Measurements from ENCODE around the gene NDUFS7. TPM values are rescaled to one million over a fixed set of nuclear protein-coding genes. Genes with fewer than 3 reads are reported as not detected.

The NDUFS7 gene
- total and polyA plus RNA-seq, 2 donors (not counting 3 experiments of a cell fraction or from before 2014, with no cell fraction given) = 101 to 224 TPM

- no peak overlapping the region for H2AFZ ChIP-seq (ENCODE audit: low read depth, low read length)
- FAIRE-seq (peak; percentile 42), DNase-seq (ENCODE audit: low read depth, low spot score) (peak; percentile 35)
- peaks cover 31% of the 10 kb centered on the region for H3K4me1 ChIP-seq (ENCODE audit: control insufficient read depth, extremely low read depth, insufficient read depth, low read length)
- TF ChIP-seq MYC (IDR thresholded peaks at IDR 0.05; ENCODE audit: low read depth, low read length) (no peak), EZH2 (IDR thresholded peaks at IDR 0.05; ENCODE audit: borderline replicate concordance, low read depth, low read length, severe bottlenecking) (no peak), POLR2A (IDR thresholded peaks at IDR 0.05; ENCODE audit: low read depth, low read length) (no peak), MAX (IDR thresholded peaks at IDR 0.05; ENCODE audit: insufficient read depth, insufficient read length) (no peak), CTCF (IDR thresholded peaks at IDR 0.05; ENCODE audit: extremely low read depth in 1 of 2, insufficient read depth in 1 of 2, low read depth in 1 of 2, low read length in 2 of 2) (no peak), FOS (IDR thresholded peaks at IDR 0.05; ENCODE audit: borderline replicate concordance, insufficient read depth, low read length) (no peak), POLR2AphosphoS5 (IDR thresholded peaks at IDR 0.05; ENCODE audit: insufficient read depth, low read depth, low read length) (no peak), JUN (IDR thresholded peaks at IDR 0.05; ENCODE audit: borderline replicate concordance, insufficient read depth, insufficient read length, low read depth) (no peak), GATA2 (IDR thresholded peaks at IDR 0.05; ENCODE audit: insufficient read depth, insufficient read length, low read depth, low read length) (no peak)
- dilution Hi-C loops (cut with MboI; ENCODE audit: extremely low pct_ligation_motif_present, low sequenced_read_pairs) (no loop called here), intact Hi-C loops (cut with micrococcal nuclease) (no loop called here)
- H3K4me2 ChIP-seq (ENCODE audit: insufficient read depth, low read length) = peak overlapping the region; percentile 77
- H3K9me1 ChIP-seq (replicated peaks; ENCODE audit: control insufficient read depth, extremely low read depth, insufficient read depth, low read length) = no peaks in the 10 kb centered on the region
- peak overlapping the region; percentile 92 for H3K27ac ChIP-seq (ENCODE audit: insufficient read depth, low read depth, low read length)
- no peak overlapping the region for H3K4me3 ChIP-seq (replicated peaks in 1 of 3; ENCODE audit: insufficient read depth in 1 of 3, low read depth in 1 of 3, low read length in 3 of 3)
- H3K27me3 ChIP-seq (ENCODE audit: control insufficient read depth in 2 of 2, insufficient read depth in 2 of 2, low read length in 2 of 2) = no peaks in the 10 kb centered on the region
- H4K20me1 ChIP-seq (replicated peaks; ENCODE audit: control insufficient read depth, extremely low read depth, insufficient read depth, low read length) = no peaks in the 10 kb centered on the region
- ChIA-PET CTCF (interaction anchor here (1.5 kb wide), 1 partner anchor 166 kb away, joined by 3 read pairs; no protein-coding TSS in a partner anchor), POLR2A (no interaction called here)
- BruUV-seq (replicated peaks) = no TSS peak
- H3K9ac ChIP-seq (replicated peaks; ENCODE audit: extremely low read depth, insufficient read depth, low read length) = no peak overlapping the region
- H3K79me2 ChIP-seq (ENCODE audit: control insufficient read depth, insufficient read depth, low read length) = peaks cover 74% of the 10 kb centered on the region
- no peaks in the 10 kb centered on the region for H3K9me3 ChIP-seq (replicated peaks; ENCODE audit: control insufficient read depth, insufficient read depth, low read length)
- peaks cover 0 to 6% of the 10 kb centered on the region in 2 experiments for H3K36me3 ChIP-seq (ENCODE audit: control insufficient read depth in 2 of 2, extremely low read depth in 1 of 2, insufficient read depth in 2 of 2, low read length in 2 of 2)
Measured at GRCh38 chr19:1410136-1410786, 26.6 kb downstream of the NDUFS7 start.
